ENCODE data around the gene MYO3B. TPM values are rescaled to one million over a fixed set of nuclear protein-coding genes. Genes with fewer than 3 reads are reported as not detected.

The MYO3B gene
- polyA plus RNA-seq, 2 of the 4 experiments (the other 2 are of a cell fraction) = 0.01 TPM; not detected in 1

- no peak for TF ChIP-seq EHF (CRISPR knock-in tag; IDR thresholded peaks at IDR 0.05)
Observed at GRCh38 chr2:170155723-170156253, 22.2 kb upstream of the MYO3B start (continued).

GRCh38 chr2:170156592-170156991 lies 21.4 kb upstream of the MYO3B start:
- no peak for DNase-seq (ENCODE audit: low read depth in 1 of 2, low spot score in 1 of 2)
- ChIA-PET CTCF (interaction anchor here (0.7 to 1.2 kb wide), 3 partner anchors 10 to 58 kb away, joined by 3 read pairs; no protein-coding TSS in a partner anchor), POLR2A (interaction anchor here (0.6 kb wide), 1 partner anchor 331 kb away, joined by 3 read pairs; no protein-coding TSS in a partner anchor)
- TF ChIP-seq KDM1A (IDR thresholded peaks at IDR 0.05; ENCODE audit: low read depth) (no peak), FOSL2 (IDR thresholded peaks at IDR 0.05) (no peak), FOSL2 (CRISPR knock-in tag; IDR thresholded peaks at IDR 0.05) (no peak), PBX3 (IDR thresholded peaks at IDR 0.05) (no peak), EHF (CRISPR knock-in tag; IDR thresholded peaks at IDR 0.05) (no peak), NFE2L2 (conservative IDR thresholded peaks at IDR 0.05; ENCODE audit: low read length) (no peak), JUN (IDR thresholded peaks at IDR 0.05) (no peak), NR3C1 (IDR thresholded peaks at IDR 0.05) (no peak), USF2 (IDR thresholded peaks at IDR 0.05) (no peak)
- Histone ChIP-seq H3K4me2 (peak overlapping the region; percentile 78), H3K27ac (peak overlapping the region; percentile 55 to 72), H3K4me1 (peaks cover 47% of the 10 kb centered on the region), H3K9me3 (no peaks in the 10 kb centered on the region), H3K4me3 (no peak overlapping the region)
- WGBS (ENCODE audit: missing lambda C conversion rate) = 85% methylated on average over 3 of the region's 3 CpGs
- peak in 1 of 2 experiments; percentile 55; a peak in 4 of 6 replicates for ATAC-seq
- no peak for FAIRE-seq

GRCh38 chr2:170157025-170157684 lies 20.8 kb upstream of the MYO3B start:
- no peak for FAIRE-seq
- CTCF ChIA-PET = interaction anchor here (0.7 to 1.2 kb wide), 4 partner anchors 10 to 57 kb away, joined by 3 read pairs; no protein-coding TSS in a partner anchor

More at GRCh38 chr2:170157025-170157684, 20.8 kb upstream of the MYO3B start:
- ATAC-seq (peak; percentile 54 to 75; a peak in 4 of 6 replicates), DNase-seq (ENCODE audit: low read depth in 1 of 2, low spot score in 1 of 2) (peak; percentile 21 to 59)
- Histone ChIP-seq H3K9me3 (no peaks in the 10 kb centered on the region), H3K4me1 (peaks cover 47% of the 10 kb centered on the region), H3K27ac (peak overlapping the region; percentile 55 to 72), H3K4me3 (no peak overlapping the region), H3K4me2 (peak overlapping the region; percentile 78)
- POLR2A ChIA-PET = no interaction called here
- 2% methylated on average over 3 of the region's 3 CpGs for whole genome bisulfite sequencing (ENCODE audit: missing lambda C conversion rate)
- TF ChIP-seq HES2 (IDR thresholded peaks at IDR 0.05) (no peak), TFCP2L1 (CRISPR knock-in tag; IDR thresholded peaks at IDR 0.05) (no peak), MAX (IDR thresholded peaks at IDR 0.05) (peak; percentile 58; the same call in 1 of the 2 replicates), EP300 (IDR thresholded peaks at IDR 0.05) (no peak), GATA3 (IDR thresholded peaks at IDR 0.05; ENCODE audit: borderline replicate concordance) (peak; percentile 41; the same call in 1 of the 2 replicates), JUNB (IDR thresholded peaks at IDR 0.05) (peak; percentile 80), ZFP36 (IDR thresholded peaks at IDR 0.05; ENCODE audit: borderline replicate concordance, partially characterized antibody) (no peak), PBX3 (IDR thresholded peaks at IDR 0.05) (no peak), POLR2AphosphoS2 (conservative IDR thresholded peaks at IDR 0.05; ENCODE audit: low read length) (no peak), MYC (IDR thresholded peaks at IDR 0.05; ENCODE audit: borderline replicate concordance, low read length) (no peak), ZC3H11A (IDR thresholded peaks at IDR 0.05) (no peak), RFX5 (IDR thresholded peaks at IDR 0.05) (no peak), HMGXB4 (CRISPR knock-in tag; IDR thresholded peaks at IDR 0.05; ENCODE audit: borderline replicate concordance) (no peak), CBX2 (IDR thresholded peaks at IDR 0.05; ENCODE audit: borderline replicate concordance, low read depth) (no peak), FOSL2 (IDR thresholded peaks at IDR 0.05) (peak; percentile 72), FOSL2 (CRISPR knock-in tag; IDR thresholded peaks at IDR 0.05) (peak; percentile 75), SREBF2 (IDR thresholded peaks at IDR 0.05) (no peak), MAFK (IDR thresholded peaks at IDR 0.05; ENCODE audit: partially characterized antibody) (peak; percentile 40), CEBPB (IDR thresholded peaks at IDR 0.05) (peak in 1 of 2 experiments; percentile 32; a peak in 1 of 4 replicates), NFE2L2 (conservative IDR thresholded peaks at IDR 0.05; ENCODE audit: low read length) (peak; percentile 31; the same call in 1 of the 2 replicates), HOXB5 (CRISPR knock-in tag; IDR thresholded peaks at IDR 0.05) (no peak), TP53 (CRISPR knock-in tag; IDR thresholded peaks at IDR 0.05) (no peak), MAZ (IDR thresholded peaks at IDR 0.05; ENCODE audit: borderline replicate concordance, low read depth, low read length) (no peak), FOXS1 (CRISPR knock-in tag; IDR thresholded peaks at IDR 0.05) (no peak), RARB (CRISPR knock-in tag; IDR thresholded peaks at IDR 0.05) (no peak)
